ENCODE data around the gene EPHB1.
"Not testable (repeated sequence)": the region's sequence is repeated elsewhere in the genome, so short reads cannot be mapped to it uniquely, and the experiment has no call there.

Gene EPHB1

DNA sequence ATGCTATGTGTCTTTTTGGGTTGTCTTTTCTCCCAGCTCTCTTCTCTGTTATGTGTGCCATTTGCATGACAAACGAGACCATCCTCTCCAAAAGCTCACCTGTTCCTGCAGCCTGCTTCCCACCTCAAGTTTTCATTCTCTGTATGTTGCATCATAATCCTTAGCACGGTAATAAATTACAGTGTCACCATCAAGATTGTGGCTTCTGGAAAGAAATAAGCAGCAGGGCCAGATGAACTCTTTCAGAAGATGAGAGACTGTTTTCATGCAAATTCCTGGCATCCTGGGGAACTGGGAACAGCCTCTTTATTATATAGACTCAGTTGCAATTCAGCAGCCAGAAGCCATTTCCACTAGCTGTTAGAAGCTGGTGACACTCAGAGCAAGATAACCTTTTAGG, 436.7 kb downstream of the EPHB1 start:
- Histone ChIP-seq H3K9ac (ENCODE audit: low read length) (no peak overlapping the region), H3K4me1 (ENCODE audit: control insufficient read depth, insufficient read depth, low read length) (no peaks in the 10 kb centered on the region), H3K4me3 (ENCODE audit: low read length) (no peak overlapping the region), H3K9me3 (ENCODE audit: control insufficient read depth, low read length) (no peaks in the 10 kb centered on the region), H3K36me3 (ENCODE audit: control insufficient read depth, insufficient read depth, low read length, severe bottlenecking) (no peaks in the 10 kb centered on the region), H3K27me3 (replicated peaks; ENCODE audit: control insufficient read depth, insufficient read depth, low read length) (no peaks in the 10 kb centered on the region)
- no peak for DNase-seq (ENCODE audit: low read depth)

DNA sequence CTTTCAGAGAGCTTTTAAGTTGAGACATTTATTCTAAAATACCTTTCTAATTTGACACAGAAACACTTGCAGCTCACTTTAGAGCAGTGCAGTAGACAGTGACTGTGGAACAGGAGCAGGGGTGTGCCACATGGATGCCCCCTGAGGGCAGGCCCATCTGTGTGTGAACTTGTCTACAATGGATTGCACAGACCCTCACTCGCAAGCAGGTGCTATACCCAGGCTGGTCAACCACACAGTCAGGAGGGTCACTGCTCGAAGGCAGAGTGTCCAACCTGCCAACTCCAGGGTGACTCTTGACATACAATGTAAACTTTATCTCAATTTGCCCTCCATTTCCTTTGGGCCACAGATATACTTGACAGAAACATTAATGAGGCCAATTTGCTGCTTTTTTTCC, 437.2 kb downstream of the EPHB1 start:
- Histone ChIP-seq H3K4me1 (ENCODE audit: control insufficient read depth, insufficient read depth, low read length) (no peaks in the 10 kb centered on the region), H3K36me3 (ENCODE audit: control insufficient read depth, insufficient read depth, low read length, severe bottlenecking) (no peaks in the 10 kb centered on the region), H3K4me3 (ENCODE audit: low read length) (no peak overlapping the region), H3K27me3 (replicated peaks; ENCODE audit: control insufficient read depth, insufficient read depth, low read length) (no peaks in the 10 kb centered on the region), H3K9me3 (ENCODE audit: control insufficient read depth, low read length) (no peaks in the 10 kb centered on the region), H3K9ac (ENCODE audit: low read length) (no peak overlapping the region)
- no peak for DNase-seq (ENCODE audit: low read depth)

DNA sequence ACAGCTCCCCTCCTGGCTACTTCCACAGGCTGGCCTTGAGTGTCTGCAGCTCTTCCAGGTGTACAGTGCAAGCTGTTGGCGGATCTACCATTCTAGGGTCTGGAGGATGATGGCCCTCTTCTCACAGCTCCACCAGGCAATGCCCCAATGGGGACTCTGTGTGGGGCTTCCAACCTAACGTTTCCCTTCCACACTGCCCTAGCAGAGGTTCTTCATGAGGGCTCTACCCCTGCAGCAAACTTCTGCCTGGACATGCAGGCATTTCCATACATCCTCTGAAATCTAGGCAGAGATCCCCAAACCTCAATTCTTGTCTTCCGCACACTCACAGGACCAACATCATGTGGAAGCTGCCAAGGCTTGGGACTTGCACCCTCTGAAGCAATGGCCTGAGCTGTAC, 438.4 kb downstream of the EPHB1 start:
- not testable (repeated sequence) for H3K27me3 ChIP-seq (replicated peaks; ENCODE audit: control insufficient read depth, insufficient read depth, low read length); H3K9me3 ChIP-seq (ENCODE audit: control insufficient read depth, low read length); H3K4me3 ChIP-seq (ENCODE audit: low read length); H3K9ac ChIP-seq (ENCODE audit: low read length); DNase-seq (ENCODE audit: low read depth); H3K36me3 ChIP-seq (ENCODE audit: control insufficient read depth, insufficient read depth, low read length, severe bottlenecking); H3K4me1 ChIP-seq (ENCODE audit: control insufficient read depth, insufficient read depth, low read length)

DNA sequence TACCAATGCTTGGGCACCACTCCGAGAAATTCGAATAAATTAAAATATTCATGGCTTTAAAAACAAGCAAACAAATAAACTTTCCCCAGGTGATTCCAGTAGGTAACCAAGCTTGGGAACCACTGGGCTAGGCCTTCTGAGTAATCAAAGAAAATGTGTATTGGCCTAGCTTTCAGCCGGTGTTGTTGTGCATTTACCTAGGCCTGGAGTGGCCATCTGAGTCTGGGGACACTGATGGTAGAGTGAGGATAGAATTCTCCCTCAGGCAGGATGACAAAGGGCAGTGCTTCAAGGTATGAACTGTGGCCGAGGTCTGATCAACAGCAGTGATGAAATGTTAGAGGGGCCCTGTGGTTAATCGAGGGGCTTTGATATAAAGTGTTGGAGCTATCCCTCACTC, 440.5 kb downstream of the EPHB1 start:
- Histone ChIP-seq H3K9me3 (ENCODE audit: control insufficient read depth, low read length) (no peaks in the 10 kb centered on the region), H3K9ac (ENCODE audit: low read length) (no peak overlapping the region), H3K4me3 (ENCODE audit: low read length) (no peak overlapping the region), H3K36me3 (ENCODE audit: control insufficient read depth, insufficient read depth, low read length, severe bottlenecking) (no peaks in the 10 kb centered on the region), H3K27me3 (replicated peaks; ENCODE audit: control insufficient read depth, insufficient read depth, low read length) (no peaks in the 10 kb centered on the region), H3K4me1 (ENCODE audit: control insufficient read depth, insufficient read depth, low read length) (no peaks in the 10 kb centered on the region)
- no peak for DNase-seq (ENCODE audit: low read depth)

DNA sequence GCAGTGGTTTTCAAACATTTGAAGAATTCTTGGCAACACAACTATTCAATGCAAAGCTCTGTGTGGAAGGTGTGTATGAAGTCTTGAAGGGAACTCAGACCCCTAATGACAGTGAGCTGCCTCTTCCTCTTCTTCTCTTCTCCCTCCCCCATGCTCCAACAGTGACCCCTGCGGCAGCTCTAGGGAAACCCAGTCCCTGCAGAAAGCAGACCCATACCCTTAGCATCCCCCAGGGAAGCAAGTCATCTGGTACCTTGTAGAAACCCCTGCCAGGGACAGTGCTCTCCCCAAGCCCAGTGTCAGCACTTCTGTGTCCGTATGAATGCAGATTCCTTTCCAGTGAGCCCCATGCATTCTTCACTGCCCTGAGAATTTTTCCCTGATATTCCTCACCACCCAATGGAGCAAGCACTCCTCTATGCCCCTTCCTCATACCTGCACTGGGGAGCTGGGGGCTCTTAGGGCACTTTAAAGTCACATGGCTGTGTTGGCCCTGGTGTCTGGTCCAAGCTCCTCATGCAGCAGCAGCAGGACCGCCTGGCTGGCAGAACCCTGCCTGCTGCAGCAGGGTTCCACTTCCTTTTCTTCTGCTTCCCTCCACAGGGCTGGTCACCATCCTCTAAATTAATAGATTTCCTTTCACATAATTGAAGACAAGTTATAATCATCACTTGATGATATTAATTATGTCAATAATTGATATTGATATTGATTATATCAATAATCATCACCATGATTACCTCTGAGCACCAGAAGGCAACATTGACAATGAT, 442.5 kb downstream of the EPHB1 start:
- H3K4me3 ChIP-seq (ENCODE audit: low read length): no peak overlapping the region
- no peaks in the 10 kb centered on the region for H3K4me1 ChIP-seq (ENCODE audit: control insufficient read depth, insufficient read depth, low read length)
- no peaks in the 10 kb centered on the region for H3K27me3 ChIP-seq (replicated peaks; ENCODE audit: control insufficient read depth, insufficient read depth, low read length)
- no peaks in the 10 kb centered on the region for H3K36me3 ChIP-seq (ENCODE audit: control insufficient read depth, insufficient read depth, low read length, severe bottlenecking)
- DNase-seq (ENCODE audit: low read depth): no peak
- H3K9me3 ChIP-seq (ENCODE audit: control insufficient read depth, low read length): no peaks in the 10 kb centered on the region
- no peak overlapping the region for H3K9ac ChIP-seq (ENCODE audit: low read length)

DNA sequence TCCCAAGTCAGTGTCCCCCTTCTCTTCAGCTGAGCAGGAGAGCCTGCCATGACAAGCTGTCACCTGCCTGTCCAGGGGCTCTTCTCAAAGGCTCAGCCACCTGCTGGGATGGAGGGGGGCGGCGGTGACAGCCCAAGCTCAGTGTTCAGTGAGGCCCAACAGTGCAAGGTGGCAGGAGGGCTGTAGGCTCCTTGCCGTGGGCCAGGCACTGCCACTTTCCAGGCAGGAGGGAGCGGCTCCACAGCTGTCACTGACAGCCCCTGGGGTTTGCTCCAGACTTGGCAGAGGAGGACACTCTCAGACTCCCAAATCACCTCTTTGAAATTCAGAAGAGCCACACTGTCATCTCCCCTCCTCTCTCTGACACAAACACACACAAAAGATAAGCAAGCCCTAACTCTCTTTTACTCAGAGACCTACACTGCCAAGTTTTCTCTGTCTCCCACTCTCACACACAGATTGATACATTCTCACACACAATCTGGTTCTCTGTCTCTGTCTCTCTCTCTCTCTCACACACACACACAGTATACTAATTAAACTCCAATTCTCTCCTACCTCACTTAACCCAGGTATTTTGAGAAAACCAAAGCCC, 443.3 kb downstream of the EPHB1 start:
- Histone ChIP-seq H3K4me1 (ENCODE audit: control insufficient read depth, insufficient read depth, low read length) (no peaks in the 10 kb centered on the region), H3K9me3 (ENCODE audit: control insufficient read depth, low read length) (no peaks in the 10 kb centered on the region), H3K9ac (ENCODE audit: low read length) (no peak overlapping the region), H3K27me3 (replicated peaks; ENCODE audit: control insufficient read depth, insufficient read depth, low read length) (no peaks in the 10 kb centered on the region), H3K4me3 (ENCODE audit: low read length) (no peak overlapping the region), H3K36me3 (ENCODE audit: control insufficient read depth, insufficient read depth, low read length, severe bottlenecking) (no peaks in the 10 kb centered on the region)
- no peak for DNase-seq (ENCODE audit: low read depth)

DNA sequence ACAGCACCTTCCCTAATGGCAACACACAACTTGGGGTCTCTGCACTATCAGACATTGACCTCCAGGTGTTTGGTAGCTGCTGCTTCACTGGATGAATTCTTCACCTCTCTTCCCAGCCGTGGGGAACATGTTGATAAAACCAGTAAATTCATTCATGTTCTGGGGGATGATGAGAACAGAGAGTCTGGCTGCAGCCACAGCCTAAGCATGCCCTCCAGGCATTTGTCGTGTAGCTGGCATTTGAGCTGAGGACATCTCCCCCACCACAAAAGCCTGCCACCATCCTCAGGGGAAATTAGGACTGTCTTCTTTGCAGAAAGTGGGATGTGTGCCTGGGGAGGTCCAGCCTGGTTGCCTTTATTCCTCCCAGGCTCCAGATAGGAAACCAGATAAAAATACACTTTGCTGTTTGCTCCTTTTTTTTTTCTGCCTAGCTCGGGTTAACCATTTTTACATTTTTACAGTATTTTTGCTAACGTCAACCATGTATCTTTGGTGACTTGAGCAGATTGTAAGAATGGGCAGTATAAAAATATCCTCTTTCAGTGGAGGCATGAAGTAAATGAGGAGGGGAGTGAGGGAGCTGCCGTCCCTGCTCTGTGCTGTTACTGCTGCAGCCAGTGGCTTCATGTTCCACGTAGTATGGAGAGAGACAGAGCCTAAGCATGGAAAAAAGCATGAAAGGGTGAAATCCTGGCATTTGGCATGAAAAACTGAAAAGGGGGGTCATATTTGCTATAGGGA, 444.0 kb downstream of the EPHB1 start:
- Histone ChIP-seq H3K4me1 (ENCODE audit: control insufficient read depth, insufficient read depth, low read length) (no peaks in the 10 kb centered on the region), H3K36me3 (ENCODE audit: control insufficient read depth, insufficient read depth, low read length, severe bottlenecking) (no peaks in the 10 kb centered on the region), H3K4me3 (ENCODE audit: low read length) (no peak overlapping the region), H3K9me3 (ENCODE audit: control insufficient read depth, low read length) (no peaks in the 10 kb centered on the region), H3K9ac (ENCODE audit: low read length) (no peak overlapping the region), H3K27me3 (replicated peaks; ENCODE audit: control insufficient read depth, insufficient read depth, low read length) (no peaks in the 10 kb centered on the region)
- no peak for DNase-seq (ENCODE audit: low read depth)

DNA sequence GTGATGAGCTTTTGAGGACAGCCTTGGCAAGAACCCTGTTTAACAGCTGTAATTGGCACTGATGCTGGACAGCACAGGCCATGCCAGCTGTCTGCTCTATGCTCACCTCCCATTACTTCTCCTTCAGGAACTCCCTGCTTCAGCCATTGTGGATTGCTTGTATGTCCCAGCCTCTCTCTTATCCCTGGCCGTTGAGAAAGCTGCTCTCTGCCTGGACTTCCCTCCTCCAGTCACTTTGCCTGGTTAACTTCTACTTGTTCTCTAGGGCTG, 444.5 kb downstream of the EPHB1 start:
- H3K27me3 ChIP-seq (replicated peaks; ENCODE audit: control insufficient read depth, insufficient read depth, low read length): no peaks in the 10 kb centered on the region
- no peaks in the 10 kb centered on the region for H3K36me3 ChIP-seq (ENCODE audit: control insufficient read depth, insufficient read depth, low read length, severe bottlenecking)
- no peaks in the 10 kb centered on the region for H3K9me3 ChIP-seq (ENCODE audit: control insufficient read depth, low read length)
- no peak for DNase-seq (ENCODE audit: low read depth)
- no peaks in the 10 kb centered on the region for H3K4me1 ChIP-seq (ENCODE audit: control insufficient read depth, insufficient read depth, low read length)
- no peak overlapping the region for H3K4me3 ChIP-seq (ENCODE audit: low read length)
- no peak overlapping the region for H3K9ac ChIP-seq (ENCODE audit: low read length)

DNA sequence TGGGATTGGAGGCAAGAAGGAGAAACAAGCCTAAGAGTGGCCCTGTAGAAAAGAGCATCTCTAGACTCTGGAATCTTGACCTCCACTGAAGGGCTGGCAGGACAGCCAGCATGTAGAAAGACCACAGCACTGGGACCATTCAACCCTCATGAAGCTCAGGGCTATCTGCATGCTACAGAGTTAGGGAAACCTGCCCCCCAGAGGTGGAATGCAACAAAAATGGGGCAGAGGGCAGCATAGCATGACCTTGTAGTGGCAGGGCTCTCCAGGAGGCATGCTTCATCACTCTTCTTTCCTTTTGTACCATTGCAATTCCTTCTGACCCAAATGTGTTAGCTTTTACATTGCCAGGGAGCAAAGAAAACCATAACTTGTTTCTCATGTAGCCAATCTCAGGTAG, 445.4 kb downstream of the EPHB1 start:
- no peaks in the 10 kb centered on the region for H3K27me3 ChIP-seq (replicated peaks; ENCODE audit: control insufficient read depth, insufficient read depth, low read length)
- H3K4me3 ChIP-seq (ENCODE audit: low read length): no peak overlapping the region
- no peak for DNase-seq (ENCODE audit: low read depth)

DNA sequence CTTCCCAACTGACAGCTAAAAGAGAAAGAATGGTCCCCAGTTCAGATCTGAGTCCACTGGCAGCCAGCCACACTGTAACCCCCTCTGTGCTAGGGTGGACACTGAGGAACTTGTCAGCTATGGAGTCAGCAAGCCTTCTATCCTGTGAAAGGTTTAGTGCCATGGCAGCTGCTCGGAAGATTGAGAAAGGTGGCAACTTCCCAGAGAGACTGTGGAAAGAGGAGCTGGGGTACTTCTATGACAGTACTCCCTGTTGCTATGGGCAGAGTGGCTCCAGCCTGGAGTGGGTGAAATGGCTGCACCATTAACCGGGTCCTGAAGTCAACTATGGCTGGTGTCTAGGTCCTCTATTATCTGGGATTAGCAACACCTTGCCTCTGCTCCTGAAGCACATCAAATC, 447.2 kb downstream of the EPHB1 start:
- Histone ChIP-seq H3K9me3 (ENCODE audit: control insufficient read depth, low read length) (no peaks in the 10 kb centered on the region), H3K4me3 (ENCODE audit: low read length) (no peak overlapping the region), H3K4me1 (ENCODE audit: control insufficient read depth, insufficient read depth, low read length) (no peaks in the 10 kb centered on the region), H3K27me3 (replicated peaks; ENCODE audit: control insufficient read depth, insufficient read depth, low read length) (no peaks in the 10 kb centered on the region), H3K9ac (ENCODE audit: low read length) (no peak overlapping the region), H3K36me3 (ENCODE audit: control insufficient read depth, insufficient read depth, low read length, severe bottlenecking) (no peaks in the 10 kb centered on the region)
- DNase-seq (ENCODE audit: low read depth): no peak

More for the DNA sequence above, 445.4 kb downstream of the EPHB1 start:
- H3K9me3 ChIP-seq (ENCODE audit: control insufficient read depth, low read length): no peaks in the 10 kb centered on the region
- no peaks in the 10 kb centered on the region for H3K4me1 ChIP-seq (ENCODE audit: control insufficient read depth, insufficient read depth, low read length)
- H3K9ac ChIP-seq (ENCODE audit: low read length): no peak overlapping the region
- H3K36me3 ChIP-seq (ENCODE audit: control insufficient read depth, insufficient read depth, low read length, severe bottlenecking): no peaks in the 10 kb centered on the region

DNA sequence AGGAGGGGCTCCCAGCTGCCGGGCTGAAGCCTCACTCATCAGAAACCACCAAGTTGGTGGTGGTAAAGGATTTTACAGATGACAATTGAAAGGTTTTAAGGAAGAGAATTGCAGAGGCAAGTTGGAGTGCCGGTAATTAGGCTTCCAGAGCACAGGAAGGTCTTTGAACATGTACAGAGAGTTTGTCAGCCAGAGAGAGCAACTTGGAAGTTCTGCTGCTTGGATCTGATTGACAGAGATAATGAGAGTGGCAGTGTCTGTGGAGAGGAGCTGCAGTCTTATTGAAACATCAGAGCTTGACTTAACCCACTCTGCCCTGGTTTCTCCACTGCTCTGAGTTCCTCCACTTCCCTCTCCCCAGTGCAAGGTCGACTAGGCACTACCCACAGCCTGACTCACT, 448.6 kb downstream of the EPHB1 start:
- H3K4me1 ChIP-seq (ENCODE audit: control insufficient read depth, insufficient read depth, low read length): no peaks in the 10 kb centered on the region
- no peak overlapping the region for H3K4me3 ChIP-seq (ENCODE audit: low read length)
- H3K36me3 ChIP-seq (ENCODE audit: control insufficient read depth, insufficient read depth, low read length, severe bottlenecking): no peaks in the 10 kb centered on the region
- H3K9ac ChIP-seq (ENCODE audit: low read length): no peak overlapping the region
- H3K9me3 ChIP-seq (ENCODE audit: control insufficient read depth, low read length): no peaks in the 10 kb centered on the region
- DNase-seq (ENCODE audit: low read depth): no peak
- no peaks in the 10 kb centered on the region for H3K27me3 ChIP-seq (replicated peaks; ENCODE audit: control insufficient read depth, insufficient read depth, low read length)

Data from adipocyte (in vitro differentiated cells).